ENCODE data around the gene SIK1. TPM values are rescaled to one million over a fixed set of nuclear protein-coding genes. Genes with fewer than 3 reads are reported as not detected.
"Not testable (repeated sequence)": the region's sequence is repeated elsewhere in the genome, so short reads cannot be mapped to it uniquely, and the experiment has no call there.

SIK1 gene
- polyA plus RNA-seq, 1 donor from 2014 or later: 2.5 TPM

GRCh38 chr21:43410456-43411068, 16.4 kb downstream of the SIK1 start:
- not testable (repeated sequence) for H3K9me3 Mint-ChIP-seq, H3K27me3 Mint-ChIP-seq, H3K4me3 Mint-ChIP-seq, H3K27ac Mint-ChIP-seq, H3K36me3 Mint-ChIP-seq, H3K4me1 Mint-ChIP-seq

GRCh38 chr21:43407139-43407538, 19.8 kb downstream of the SIK1 start:
- H3K9me3 Mint-ChIP-seq, H3K4me3 Mint-ChIP-seq, H3K36me3 Mint-ChIP-seq, H3K27ac Mint-ChIP-seq, H3K27me3 Mint-ChIP-seq, H3K4me1 Mint-ChIP-seq: not testable (repeated sequence)

GRCh38 chr21:43404450-43404849, 22.5 kb downstream of the SIK1 start:
- H3K36me3 Mint-ChIP-seq, H3K9me3 Mint-ChIP-seq, H3K27ac Mint-ChIP-seq, H3K4me1 Mint-ChIP-seq, H3K4me3 Mint-ChIP-seq, H3K27me3 Mint-ChIP-seq: not testable (repeated sequence)

- H3K4me3 Mint-ChIP-seq, H3K27ac Mint-ChIP-seq, H3K9me3 Mint-ChIP-seq, H3K36me3 Mint-ChIP-seq, H3K4me1 Mint-ChIP-seq, H3K27me3 Mint-ChIP-seq: not testable (repeated sequence)
Measured at GRCh38 chr21:43403651-43404430, 23.1 kb downstream of the SIK1 start.

GRCh38 chr21:43401125-43401524, 25.8 kb downstream of the SIK1 start:
- not testable (repeated sequence) for H3K4me3 Mint-ChIP-seq, H3K36me3 Mint-ChIP-seq, H3K27me3 Mint-ChIP-seq, H3K27ac Mint-ChIP-seq, H3K4me1 Mint-ChIP-seq, H3K9me3 Mint-ChIP-seq

GRCh38 chr21:43399595-43400015, 27.3 kb downstream of the SIK1 start:
- H3K9me3 Mint-ChIP-seq, H3K4me1 Mint-ChIP-seq, H3K4me3 Mint-ChIP-seq, H3K36me3 Mint-ChIP-seq, H3K27ac Mint-ChIP-seq, H3K27me3 Mint-ChIP-seq: not testable (repeated sequence)

- not testable (repeated sequence) for H3K36me3 Mint-ChIP-seq, H3K4me3 Mint-ChIP-seq, H3K27me3 Mint-ChIP-seq
Measured at GRCh38 chr21:43399136-43399535, 27.8 kb downstream of the SIK1 start.

GRCh38 chr21:43398533-43398932, 28.4 kb downstream of the SIK1 start:
- not testable (repeated sequence) for H3K27ac Mint-ChIP-seq, H3K4me1 Mint-ChIP-seq, H3K9me3 Mint-ChIP-seq, H3K27me3 Mint-ChIP-seq, H3K4me3 Mint-ChIP-seq, H3K36me3 Mint-ChIP-seq

More at GRCh38 chr21:43399136-43399535, 27.8 kb downstream of the SIK1 start:
- H3K27ac Mint-ChIP-seq, H3K4me1 Mint-ChIP-seq, H3K9me3 Mint-ChIP-seq: not testable (repeated sequence)

- H3K27me3 Mint-ChIP-seq, H3K4me3 Mint-ChIP-seq, H3K9me3 Mint-ChIP-seq, H3K4me1 Mint-ChIP-seq, H3K36me3 Mint-ChIP-seq, H3K27ac Mint-ChIP-seq: not testable (repeated sequence)
Measured at GRCh38 chr21:43398000-43398399, 28.9 kb downstream of the SIK1 start.

GRCh38 chr21:43397439-43397808, 29.5 kb downstream of the SIK1 start:
- H3K4me1 Mint-ChIP-seq: not testable (repeated sequence)

GRCh38 chr21:43396788-43397438, 30.0 kb downstream of the SIK1 start:
- not testable (repeated sequence) for H3K27me3 Mint-ChIP-seq, H3K4me3 Mint-ChIP-seq, H3K9me3 Mint-ChIP-seq

More at GRCh38 chr21:43397439-43397808, 29.5 kb downstream of the SIK1 start:
- H3K27ac Mint-ChIP-seq, H3K4me3 Mint-ChIP-seq, H3K36me3 Mint-ChIP-seq, H3K9me3 Mint-ChIP-seq, H3K27me3 Mint-ChIP-seq: not testable (repeated sequence)

GRCh38 chr21:43383351-43383750, 43.6 kb downstream of the SIK1 start:
- not testable (repeated sequence) for H3K4me3 Mint-ChIP-seq, H3K9me3 Mint-ChIP-seq, H3K27ac Mint-ChIP-seq, H3K4me1 Mint-ChIP-seq, H3K36me3 Mint-ChIP-seq, H3K27me3 Mint-ChIP-seq

More at GRCh38 chr21:43396788-43397438, 30.0 kb downstream of the SIK1 start:
- not testable (repeated sequence) for H3K4me1 Mint-ChIP-seq, H3K36me3 Mint-ChIP-seq, H3K27ac Mint-ChIP-seq

- H3K4me1 Mint-ChIP-seq, H3K27ac Mint-ChIP-seq, H3K36me3 Mint-ChIP-seq, H3K9me3 Mint-ChIP-seq, H3K4me3 Mint-ChIP-seq, H3K27me3 Mint-ChIP-seq: not testable (repeated sequence)
Measured at GRCh38 chr21:43382902-43383301, 44.0 kb downstream of the SIK1 start.

GRCh38 chr21:43380852-43381533, 45.9 kb downstream of the SIK1 start:
- not testable (repeated sequence) for H3K36me3 Mint-ChIP-seq, H3K27me3 Mint-ChIP-seq, H3K4me1 Mint-ChIP-seq, H3K4me3 Mint-ChIP-seq, H3K27ac Mint-ChIP-seq, H3K9me3 Mint-ChIP-seq

- not testable (repeated sequence) for H3K36me3 Mint-ChIP-seq, H3K4me3 Mint-ChIP-seq, H3K9me3 Mint-ChIP-seq, H3K27me3 Mint-ChIP-seq, H3K4me1 Mint-ChIP-seq, H3K27ac Mint-ChIP-seq
Measured at GRCh38 chr21:43380337-43380736, 46.6 kb downstream of the SIK1 start.

GRCh38 chr21:43379626-43380122, 47.3 kb downstream of the SIK1 start:
- not testable (repeated sequence) for H3K4me1 Mint-ChIP-seq, H3K27me3 Mint-ChIP-seq, H3K36me3 Mint-ChIP-seq, H3K27ac Mint-ChIP-seq, H3K4me3 Mint-ChIP-seq, H3K9me3 Mint-ChIP-seq
